DND-41 (cell line): ENCODE measurements around the gene SLC35F4.

ENCODE experiments used
- EZH2 ChIP-seq: IDR thresholded peaks from 3 replicates; pipeline ENCODE4 v1.6.1; 2012; ENCODE audit warnings: borderline replicate concordance, low read depth, mild to moderate bottlenecking, moderate library complexity, low read length, inconsistent platforms; ENCODE audit not compliant: severe bottlenecking
- TF ChIP-seq, protein P1 (sequence below): IDR thresholded peaks from 2 replicates; pipeline ENCODE4 v1.5.1; 2012; ENCODE audit warnings: borderline replicate concordance, low read length, moderate library complexity, mild to moderate bottlenecking; ENCODE audit not compliant: poor library complexity, severe bottlenecking; ENCODE audit errors: extremely low read depth

DNA sequence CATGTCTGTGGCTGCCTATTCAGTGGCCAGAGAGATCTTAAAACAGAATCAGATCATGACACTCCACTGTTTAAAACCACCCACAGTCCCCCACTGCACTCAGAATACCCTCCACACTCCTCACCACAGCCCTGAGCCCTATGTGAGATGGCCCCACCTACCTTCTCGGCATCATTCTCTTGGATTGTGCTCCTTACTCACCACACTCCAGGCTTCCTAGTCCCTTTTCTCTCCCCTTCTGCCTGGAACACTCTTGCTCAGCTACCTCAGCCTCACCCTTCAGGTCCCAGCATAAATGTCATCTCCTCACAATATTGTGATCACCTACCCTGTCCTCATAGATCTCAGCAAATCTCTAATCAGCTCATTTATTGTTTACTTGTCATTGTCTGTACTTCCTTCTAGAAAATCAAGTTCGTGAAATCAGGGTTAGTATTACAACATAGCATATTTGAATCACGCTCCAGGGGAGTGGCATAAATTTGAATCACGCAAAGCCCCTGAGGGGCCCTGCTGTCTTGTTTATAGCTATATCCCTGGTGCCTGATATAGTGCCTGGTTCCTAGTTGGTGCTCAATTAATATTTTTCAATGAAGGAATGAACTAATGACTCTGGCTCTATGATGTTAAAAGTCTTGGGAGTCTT, 42.8 kb downstream of the SLC35F4 start:
- TF ChIP-seq, protein P1, sequence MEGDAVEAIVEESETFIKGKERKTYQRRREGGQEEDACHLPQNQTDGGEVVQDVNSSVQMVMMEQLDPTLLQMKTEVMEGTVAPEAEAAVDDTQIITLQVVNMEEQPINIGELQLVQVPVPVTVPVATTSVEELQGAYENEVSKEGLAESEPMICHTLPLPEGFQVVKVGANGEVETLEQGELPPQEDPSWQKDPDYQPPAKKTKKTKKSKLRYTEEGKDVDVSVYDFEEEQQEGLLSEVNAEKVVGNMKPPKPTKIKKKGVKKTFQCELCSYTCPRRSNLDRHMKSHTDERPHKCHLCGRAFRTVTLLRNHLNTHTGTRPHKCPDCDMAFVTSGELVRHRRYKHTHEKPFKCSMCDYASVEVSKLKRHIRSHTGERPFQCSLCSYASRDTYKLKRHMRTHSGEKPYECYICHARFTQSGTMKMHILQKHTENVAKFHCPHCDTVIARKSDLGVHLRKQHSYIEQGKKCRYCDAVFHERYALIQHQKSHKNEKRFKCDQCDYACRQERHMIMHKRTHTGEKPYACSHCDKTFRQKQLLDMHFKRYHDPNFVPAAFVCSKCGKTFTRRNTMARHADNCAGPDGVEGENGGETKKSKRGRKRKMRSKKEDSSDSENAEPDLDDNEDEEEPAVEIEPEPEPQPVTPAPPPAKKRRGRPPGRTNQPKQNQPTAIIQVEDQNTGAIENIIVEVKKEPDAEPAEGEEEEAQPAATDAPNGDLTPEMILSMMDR: no peak
- no peak for TF ChIP-seq EZH2
